OCI-LY3 (cell line): ENCODE measurements around the gene BCKDHA.

Experiments
- CTCF ChIP-seq: fragments of 200-600, 300-600 bp; sonication (generic); IDR thresholded peaks from 2 replicates; pipeline ENCODE4 v1.5.1; 2014; ENCODE audit warnings: antibody characterized with exemption, low read length, low read depth
- EZH2phosphoT487 ChIP-seq: fragments of 200-600 bp; shearing (Covaris generic); IDR thresholded peaks from 2 replicates; pipeline ENCODE4 v1.6.1; 2018; ENCODE audit warnings: antibody characterized with exemption, mixed run types, low read depth

DNA sequence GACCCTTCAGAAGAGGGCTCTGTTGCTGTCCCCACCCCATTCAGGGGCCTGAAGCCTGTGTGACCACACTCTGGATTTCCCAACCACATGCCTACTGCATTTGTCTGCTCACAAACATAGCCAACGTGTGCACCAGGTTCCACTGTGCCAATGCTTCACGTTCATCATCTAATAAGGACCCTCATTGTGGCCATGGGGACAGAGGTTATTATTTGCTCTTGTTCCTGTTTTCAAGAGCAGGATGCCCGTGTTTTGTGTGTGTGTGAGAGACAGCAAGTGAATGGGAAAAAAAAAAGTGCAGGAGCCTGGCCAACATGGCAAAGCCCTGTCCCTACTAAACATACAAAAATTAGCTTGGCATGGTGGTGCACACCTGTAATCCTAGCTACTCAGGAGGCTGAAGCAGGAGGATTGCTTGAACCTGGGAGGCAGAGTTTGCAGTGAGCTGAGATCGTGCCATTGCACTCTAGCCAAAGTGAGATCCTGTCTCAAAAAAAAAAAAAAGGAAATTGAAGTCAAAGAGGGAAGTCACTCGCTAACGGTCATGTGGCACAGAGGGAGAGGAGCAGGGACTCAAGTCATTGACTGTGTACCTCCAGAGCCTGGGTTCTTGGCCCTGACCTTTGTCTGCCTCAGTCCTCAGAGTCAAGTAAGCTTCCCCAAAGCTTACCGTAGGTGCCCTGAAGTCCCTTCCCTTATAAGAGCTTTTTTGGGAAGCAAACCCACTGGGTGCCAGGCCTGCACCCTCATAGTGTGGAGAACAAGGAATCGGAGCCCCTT, 22.7 kb downstream of the BCKDHA start:
- TF ChIP-seq EZH2phosphoT487 (no peak), CTCF (no peak)
